Tibial nerve (tissue), 4 donors: ENCODE data around the gene ACTL10. TPM values are rescaled to one million over a fixed set of nuclear protein-coding genes. Genes with fewer than 3 reads are reported as not detected.
A peak's percentile ranks its signal among the peaks of the same experiment; 100 is the strongest.

ENCODE experiments used
- DNase-seq, 2 donors: peaks; one replicate each; pipeline ENCODE4 v3.0.0-alpha.2; 2019; ENCODE audit warnings: low spot score in 2 of 2
- H3K27ac ChIP-seq, 4 donors: fragments of 200-600 bp; sonication (generic) in 3 of 4; one replicate each; pipeline ENCODE4 v1.5.1; 2017 to 2019; ENCODE audit warnings: mild to moderate bottlenecking in 1 of 4
- H3K27me3 ChIP-seq, 2 donors: fragments of 200-600 bp; sonication (generic) in 1 of 2; one replicate each; pipeline versions ENCODE4 v1.5.1 to v1.6.0; 2017 to 2019
- H3K36me3 ChIP-seq, 3 donors: fragments of 200-600 bp; sonication (generic); one replicate each; pipeline ENCODE4 v1.5.1; 2018 to 2019
- H3K4me1 ChIP-seq, 4 donors: fragments of 200-600 bp; sonication (generic) in 3 of 4; one replicate each; pipeline ENCODE4 v1.5.1; 2017 to 2019
- H3K4me3 ChIP-seq, 4 donors: fragments of 200-600 bp; sonication (generic) in 3 of 4; one replicate each; pipeline ENCODE4 v1.5.1; 2017 to 2019; ENCODE audit warnings: mild to moderate bottlenecking in 1 of 4, moderate library complexity in 1 of 4
- H3K9me3 ChIP-seq, 4 donors: fragments of 200-600 bp; sonication (generic) in 3 of 4; one replicate each; pipeline ENCODE4 v1.5.1; 2017 to 2019
- EP300 ChIP-seq, 2 donors: sonication (generic); formaldehyde crosslinking; IDR thresholded peaks; one replicate each; pipeline ENCODE4 v1.6.1; 2017; ENCODE audit warnings: antibody characterized with exemption in 2 of 2, mild to moderate bottlenecking in 1 of 2
- POLR2A ChIP-seq, 2 donors: fragments of 450-650 bp; IDR thresholded peaks; one replicate each; pipeline ENCODE4 v1.6.1; 2017; ENCODE audit warnings: antibody characterized with exemption in 2 of 2, mild to moderate bottlenecking in 2 of 2, moderate library complexity in 2 of 2
- WGBS, 2 donors: methylation state at CpG; one replicate each; pipeline ENCODE4 v1.1.5; 2018; 5-methylcytosine and 5-hydroxymethylcytosine counted together
- total RNA-seq, 4 donors: library from RNA; depleted of rRNA; stranded (reverse); fragments of >200 nt; gene quantifications; one replicate each; pipeline ENCODE4 v1.1.0, GENCODE V29; 2016
- TF ChIP-seq, protein P1 (sequence below), 5 experiments: fragments of 200-600 bp in 3 of 5; fragments of 450-650 bp in 2 of 5; sonication (generic) in 3 of 5; IDR thresholded peaks; one replicate each; pipeline ENCODE4 v1.5.1; 2016 to 2019; ENCODE audit warnings: antibody characterized with exemption in 5 of 5, mild to moderate bottlenecking in 3 of 5, moderate library complexity in 2 of 5

ACTL10 gene
- total RNA-seq, 4 donors from 2014 or later = 1.1 to 4.3 (median 3.8) TPM

DNA sequence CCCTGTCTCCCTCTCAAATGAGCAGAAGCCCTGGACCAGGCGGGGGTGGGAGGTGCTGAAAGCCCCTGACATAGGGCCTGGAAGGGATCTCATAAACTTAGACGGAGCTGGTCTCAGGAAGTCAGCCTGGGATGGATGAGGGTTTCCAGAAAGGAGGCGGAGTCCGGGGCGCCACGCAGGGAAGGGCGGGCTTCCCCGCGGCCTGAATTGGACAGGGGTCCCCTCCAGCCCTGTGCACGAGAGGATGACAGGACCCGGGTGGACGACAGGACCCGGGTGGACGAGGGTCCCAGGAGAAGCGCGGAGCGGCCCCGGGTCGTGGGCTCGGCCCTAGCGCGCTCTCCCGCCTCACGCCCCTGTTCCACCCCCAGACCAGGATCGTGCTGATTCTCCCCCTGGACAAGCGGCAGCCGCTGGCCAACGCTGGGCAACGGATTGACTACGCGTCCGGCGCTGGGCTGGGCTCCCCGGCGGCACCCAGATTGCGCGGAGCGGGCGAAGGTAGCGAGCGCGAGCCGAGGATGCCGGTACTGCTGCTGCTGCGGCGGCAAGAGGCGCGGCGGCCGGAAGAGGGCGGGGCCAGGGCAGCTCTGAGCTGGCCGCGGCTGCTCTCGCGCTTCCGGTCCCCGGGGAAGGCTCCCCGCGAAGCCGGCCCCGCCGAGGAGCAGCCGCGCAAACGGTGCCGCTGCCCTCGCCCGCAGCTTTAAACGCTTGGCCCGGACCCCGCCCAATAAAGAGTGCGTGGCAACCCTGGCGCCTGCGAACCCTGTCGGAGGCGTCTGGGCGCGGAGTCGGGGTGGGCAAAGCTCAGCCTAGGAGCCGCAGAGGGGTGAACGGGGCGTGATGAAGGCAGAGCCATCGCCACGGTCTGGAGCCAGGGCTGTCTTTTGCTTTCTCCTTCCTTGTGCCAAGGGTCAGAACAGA, 3.3 kb upstream of the ACTL10 start:
- DNase-seq = peak in 1 of 2 donors; percentile 58
- Histone ChIP-seq H3K36me3 (peaks cover 0 to 22% (median 0%) of the 10 kb centered on the region in 3 donors), H3K27ac (peak overlapping the region; percentile 71 to 94 (median 92)), H3K27me3 (no peaks in the 10 kb centered on the region), H3K9me3 (no peaks in the 10 kb centered on the region), H3K4me1 (peaks cover 0 to 49% (median 16%) of the 10 kb centered on the region in 4 donors), H3K4me3 (peak overlapping the region; percentile 56 to 93 (median 66))
- 0% methylated on average over 52 to 74 of the region's 84 CpGs for WGBS, 2 donors
- TF ChIP-seq, protein P1, sequence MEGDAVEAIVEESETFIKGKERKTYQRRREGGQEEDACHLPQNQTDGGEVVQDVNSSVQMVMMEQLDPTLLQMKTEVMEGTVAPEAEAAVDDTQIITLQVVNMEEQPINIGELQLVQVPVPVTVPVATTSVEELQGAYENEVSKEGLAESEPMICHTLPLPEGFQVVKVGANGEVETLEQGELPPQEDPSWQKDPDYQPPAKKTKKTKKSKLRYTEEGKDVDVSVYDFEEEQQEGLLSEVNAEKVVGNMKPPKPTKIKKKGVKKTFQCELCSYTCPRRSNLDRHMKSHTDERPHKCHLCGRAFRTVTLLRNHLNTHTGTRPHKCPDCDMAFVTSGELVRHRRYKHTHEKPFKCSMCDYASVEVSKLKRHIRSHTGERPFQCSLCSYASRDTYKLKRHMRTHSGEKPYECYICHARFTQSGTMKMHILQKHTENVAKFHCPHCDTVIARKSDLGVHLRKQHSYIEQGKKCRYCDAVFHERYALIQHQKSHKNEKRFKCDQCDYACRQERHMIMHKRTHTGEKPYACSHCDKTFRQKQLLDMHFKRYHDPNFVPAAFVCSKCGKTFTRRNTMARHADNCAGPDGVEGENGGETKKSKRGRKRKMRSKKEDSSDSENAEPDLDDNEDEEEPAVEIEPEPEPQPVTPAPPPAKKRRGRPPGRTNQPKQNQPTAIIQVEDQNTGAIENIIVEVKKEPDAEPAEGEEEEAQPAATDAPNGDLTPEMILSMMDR (IDR thresholded peaks at IDR 0.05) = peak in 2 of 5 experiments; percentile 36 to 37
- TF ChIP-seq EP300 (IDR thresholded peaks at IDR 0.05) (peak in 1 of 2 donors; percentile 82), POLR2A (IDR thresholded peaks at IDR 0.05) (peak; percentile 29 to 68)

DNA sequence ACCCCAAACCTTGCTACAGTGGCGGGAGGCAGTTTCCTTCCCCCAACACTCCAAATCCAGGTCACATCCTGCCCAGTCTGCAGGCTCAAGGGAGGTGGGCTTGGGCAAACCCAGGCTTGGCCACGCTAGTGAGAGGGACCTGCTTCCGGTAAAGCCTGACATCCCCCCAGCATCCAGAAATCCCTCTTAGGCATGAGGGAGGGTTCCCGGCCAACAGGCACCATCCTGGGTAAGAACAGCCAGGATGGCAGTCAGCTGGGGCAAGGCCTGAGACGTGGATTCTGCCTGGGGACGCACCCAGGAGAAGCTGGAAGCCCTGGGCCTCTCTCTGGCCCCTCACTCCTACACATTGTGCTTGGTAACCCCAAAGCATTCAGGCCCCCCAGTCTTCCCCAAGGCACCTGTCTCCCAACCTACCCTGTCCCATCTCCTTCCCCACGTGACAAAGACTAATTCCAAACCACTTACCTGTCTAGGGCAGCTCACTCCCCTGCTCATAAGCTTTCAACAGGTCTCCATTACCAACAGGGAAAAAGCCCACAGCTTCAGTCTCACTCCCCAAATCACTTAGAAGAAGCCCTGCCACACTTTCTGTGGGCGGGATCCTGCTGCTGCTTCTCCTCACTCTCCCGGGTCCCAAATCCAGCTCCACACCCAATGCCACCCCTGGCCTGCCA, 2.5 kb upstream of the ACTL10 start:
- no peak for DNase-seq
- Histone ChIP-seq H3K27me3 (no peaks in the 10 kb centered on the region), H3K27ac (peak overlapping the region; percentile 71 to 94 (median 92)), H3K9me3 (no peaks in the 10 kb centered on the region), H3K4me1 (peaks cover 0 to 49% (median 16%) of the 10 kb centered on the region in 4 donors), H3K4me3 (peak overlapping the region; percentile 56 to 93 (median 66)), H3K36me3 (peaks cover 0 to 21% (median 0%) of the 10 kb centered on the region in 3 donors)
- TF ChIP-seq EP300 (IDR thresholded peaks at IDR 0.05) = no peak
- TF ChIP-seq, protein P1 (IDR thresholded peaks at IDR 0.05) = no peak
- no peak for TF ChIP-seq POLR2A (IDR thresholded peaks at IDR 0.05)
- 33 to 39% methylated on average over 8 to 9 of the region's 9 CpGs for WGBS, 2 donors

DNA sequence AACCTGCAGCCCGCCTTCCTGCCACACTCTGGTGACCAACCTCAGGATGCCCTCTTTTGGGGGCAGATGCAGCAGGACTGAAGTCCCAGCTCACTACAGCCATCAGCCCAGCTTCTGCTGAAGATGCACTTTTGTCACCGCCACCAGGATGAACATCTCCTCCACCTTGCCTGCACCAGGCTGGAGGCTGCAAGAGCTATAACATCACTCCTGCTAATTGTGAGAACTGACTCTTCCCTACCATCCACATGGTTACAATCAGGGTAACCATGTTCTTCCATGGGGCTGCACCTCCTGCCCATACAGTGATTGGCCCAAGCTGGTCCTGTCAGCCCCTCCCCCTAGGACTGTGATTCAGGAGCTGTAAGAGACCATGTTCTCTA, 2.0 kb upstream of the ACTL10 start:
- 87 to 100% methylated on average over 2 of the region's 2 CpGs for WGBS, 2 donors
- Histone ChIP-seq H3K27me3 (no peaks in the 10 kb centered on the region), H3K4me3 (no peak overlapping the region), H3K4me1 (peaks cover 0 to 49% (median 16%) of the 10 kb centered on the region in 4 donors), H3K9me3 (no peaks in the 10 kb centered on the region), H3K27ac (peak overlapping the region in 2 of 4 donors; percentile 93 to 94), H3K36me3 (peaks cover 0 to 21% (median 0%) of the 10 kb centered on the region in 3 donors)
- no peak for TF ChIP-seq EP300 (IDR thresholded peaks at IDR 0.05)
- TF ChIP-seq, protein P1 (IDR thresholded peaks at IDR 0.05) = no peak
- no peak for TF ChIP-seq POLR2A (IDR thresholded peaks at IDR 0.05)
- DNase-seq = no peak

DNA sequence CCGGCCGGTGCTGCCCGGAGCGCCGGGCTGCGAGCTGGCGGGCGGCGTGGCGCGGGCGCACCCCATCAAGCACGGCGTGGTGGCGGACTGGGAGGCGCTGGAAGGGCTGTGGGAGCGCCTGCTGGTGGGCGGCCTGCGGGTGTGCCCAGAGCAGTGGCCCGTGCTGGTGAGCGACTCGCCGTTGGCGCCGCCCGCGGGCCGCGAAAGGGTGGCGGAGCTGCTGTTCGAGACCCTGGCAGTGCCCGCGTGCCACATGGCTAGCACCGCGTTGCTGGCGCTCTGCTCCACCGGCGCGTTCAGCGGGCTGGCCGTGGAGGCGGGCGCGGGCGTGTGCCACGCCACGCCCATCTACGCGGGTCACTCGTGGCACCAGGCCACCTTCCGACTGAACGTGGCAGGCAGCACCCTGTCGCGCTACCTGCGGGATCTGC, 517 bp downstream of the ACTL10 start:
- TF ChIP-seq POLR2A (IDR thresholded peaks at IDR 0.05) (no peak), EP300 (IDR thresholded peaks at IDR 0.05) (no peak)
- TF ChIP-seq, protein P1 (IDR thresholded peaks at IDR 0.05) = no peak
- 0 to 22% methylated on average over 5 to 11 of the region's 55 CpGs for WGBS, 2 donors
- Histone ChIP-seq H3K27me3 (no peaks in the 10 kb centered on the region), H3K9me3 (no peaks in the 10 kb centered on the region), H3K27ac (peak overlapping the region; percentile 74 to 93 (median 90)), H3K4me3 (peak overlapping the region; percentile 39 to 71 (median 64)), H3K36me3 (peaks cover 0 to 34% (median 0%) of the 10 kb centered on the region in 3 donors), H3K4me1 (peaks cover 0 to 53% (median 16%) of the 10 kb centered on the region in 4 donors)
- DNase-seq = no peak
